Tibial nerve (tissue), 3 donors: ENCODE measurements around the gene PTPRM.

ENCODE experiments used
- POLR2A ChIP-seq, 2 donors: fragments of 450-650 bp; IDR thresholded peaks; one replicate each; pipeline ENCODE4 v1.6.1; 2017; ENCODE audit warnings: antibody characterized with exemption in 2 of 2, mild to moderate bottlenecking in 2 of 2, moderate library complexity in 2 of 2
- TF ChIP-seq, protein P1 (sequence below), 5 experiments: fragments of 200-600 bp in 3 of 5; fragments of 450-650 bp in 2 of 5; sonication (generic) in 3 of 5; IDR thresholded peaks; one replicate each; pipeline ENCODE4 v1.5.1; 2016 to 2019; ENCODE audit warnings: antibody characterized with exemption in 5 of 5, mild to moderate bottlenecking in 3 of 5, moderate library complexity in 2 of 5

DNA sequence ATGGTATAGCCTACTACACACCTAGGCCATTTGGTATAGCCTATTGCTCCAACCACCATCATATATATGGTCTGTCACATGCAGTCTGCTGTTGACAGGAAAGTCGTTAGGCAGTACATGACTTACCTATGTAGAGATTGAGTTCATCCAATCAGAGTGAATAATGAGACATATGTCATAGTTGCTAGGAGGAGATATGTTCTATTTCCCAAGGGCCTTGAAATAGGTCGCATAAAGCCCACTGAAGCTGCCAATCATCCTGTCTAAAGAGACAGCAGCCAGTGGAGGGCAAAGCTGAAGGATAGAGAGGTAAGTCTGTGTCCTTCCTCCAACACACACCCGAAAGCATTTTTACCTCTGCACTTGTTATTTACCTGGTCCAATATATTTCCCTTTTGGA lies 263.4 kb downstream of the PTPRM start:
- TF ChIP-seq POLR2A (IDR thresholded peaks at IDR 0.05), result no peak
- TF ChIP-seq, protein P1, sequence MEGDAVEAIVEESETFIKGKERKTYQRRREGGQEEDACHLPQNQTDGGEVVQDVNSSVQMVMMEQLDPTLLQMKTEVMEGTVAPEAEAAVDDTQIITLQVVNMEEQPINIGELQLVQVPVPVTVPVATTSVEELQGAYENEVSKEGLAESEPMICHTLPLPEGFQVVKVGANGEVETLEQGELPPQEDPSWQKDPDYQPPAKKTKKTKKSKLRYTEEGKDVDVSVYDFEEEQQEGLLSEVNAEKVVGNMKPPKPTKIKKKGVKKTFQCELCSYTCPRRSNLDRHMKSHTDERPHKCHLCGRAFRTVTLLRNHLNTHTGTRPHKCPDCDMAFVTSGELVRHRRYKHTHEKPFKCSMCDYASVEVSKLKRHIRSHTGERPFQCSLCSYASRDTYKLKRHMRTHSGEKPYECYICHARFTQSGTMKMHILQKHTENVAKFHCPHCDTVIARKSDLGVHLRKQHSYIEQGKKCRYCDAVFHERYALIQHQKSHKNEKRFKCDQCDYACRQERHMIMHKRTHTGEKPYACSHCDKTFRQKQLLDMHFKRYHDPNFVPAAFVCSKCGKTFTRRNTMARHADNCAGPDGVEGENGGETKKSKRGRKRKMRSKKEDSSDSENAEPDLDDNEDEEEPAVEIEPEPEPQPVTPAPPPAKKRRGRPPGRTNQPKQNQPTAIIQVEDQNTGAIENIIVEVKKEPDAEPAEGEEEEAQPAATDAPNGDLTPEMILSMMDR (IDR thresholded peaks at IDR 0.05), result no peak
